NCI-H524 treated with DMSO at 0.1 percent for 48 hours (cell line): ENCODE results near the gene OSBP2.

Source experiments
- DNase-seq: peaks from one replicate; lab custom pipeline; 2025; lab: John Stamatoyannopoulos, UW

The OSBP2 gene

DNA sequence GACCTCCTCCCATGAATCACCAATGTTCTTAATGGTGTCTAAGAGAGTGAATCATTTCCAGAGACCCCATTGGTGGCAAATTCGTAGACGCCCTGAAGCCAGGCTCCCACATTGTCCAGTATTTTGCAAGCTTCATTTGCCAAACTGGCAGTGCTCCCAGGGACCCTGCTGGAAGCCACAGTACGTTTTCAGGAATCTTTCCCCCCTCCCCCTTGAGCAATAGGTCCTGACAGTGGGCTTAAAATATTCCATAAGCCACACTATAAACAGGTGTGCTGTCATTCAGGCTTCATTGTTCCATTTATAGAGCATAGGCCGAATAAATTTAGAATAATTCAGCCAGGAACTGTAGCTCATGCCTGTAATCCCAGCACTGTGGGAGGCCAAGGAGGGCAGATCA lies 148.6 kb downstream of the OSBP2 start:
- no peak for DNase-seq

GRCh38 chr22:30847583-30847982 lies 152.9 kb downstream of the OSBP2 start:
- no peak for DNase-seq

DNA sequence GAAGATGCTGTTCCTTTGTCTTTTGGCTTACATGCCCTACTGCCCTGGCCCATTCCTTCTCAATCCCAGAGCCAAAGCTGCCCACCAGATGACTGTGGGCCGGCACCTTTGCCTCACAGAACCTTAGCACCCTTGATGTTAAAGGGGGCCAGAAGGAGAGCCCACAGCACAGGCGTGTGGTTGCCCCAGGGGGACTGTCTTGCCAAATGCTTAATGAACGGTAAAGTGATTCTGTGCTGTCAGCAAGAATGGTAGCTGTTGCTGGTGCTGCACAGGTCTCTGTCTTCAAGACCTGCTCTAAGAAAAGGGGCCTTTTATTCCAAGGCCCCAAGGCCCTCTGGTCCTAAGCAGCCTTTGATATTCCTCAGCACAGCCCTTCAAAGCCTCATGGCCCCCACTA lies 160.6 kb downstream of the OSBP2 start:
- no peak for DNase-seq

DNA sequence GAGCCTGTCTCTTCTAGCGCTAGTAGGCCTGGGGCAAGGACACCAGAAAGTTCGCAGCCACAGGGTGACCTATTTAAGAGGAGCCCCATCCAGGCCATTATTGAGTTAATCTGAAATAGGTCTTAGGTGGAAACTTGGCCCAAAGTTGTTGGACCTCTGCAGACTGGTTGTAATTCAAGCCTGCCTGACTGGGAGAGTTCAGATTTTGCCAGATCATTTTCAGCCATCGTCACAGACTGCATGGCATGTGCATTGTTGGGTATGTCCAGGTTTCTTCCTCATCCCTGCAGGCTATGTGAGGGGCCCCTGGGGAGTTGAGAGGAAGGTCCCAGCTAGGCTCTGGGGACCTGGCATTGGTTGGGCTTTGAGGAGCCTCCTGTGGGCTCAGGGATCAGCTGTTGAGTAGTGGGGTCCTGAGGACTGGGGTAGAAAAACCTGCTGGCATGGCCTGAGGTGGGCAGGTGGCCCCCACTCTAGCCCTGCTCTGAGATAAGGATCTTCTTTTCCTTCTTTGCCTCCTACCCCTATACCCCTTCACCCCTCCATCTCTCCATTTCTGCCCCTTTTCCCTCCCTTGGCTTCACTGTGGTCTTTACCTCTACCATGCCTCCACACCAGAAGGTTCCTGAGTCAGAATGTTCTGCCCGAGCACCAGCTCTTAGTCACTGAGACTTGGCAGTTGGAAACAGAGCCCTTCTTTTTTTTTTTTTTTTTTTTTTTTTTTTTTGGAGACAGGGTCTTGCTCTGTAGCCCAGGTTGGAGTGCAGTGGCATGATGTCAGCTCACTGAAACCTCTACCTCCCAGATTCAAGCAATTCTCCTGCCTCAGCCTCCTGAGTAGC lies 161.2 kb downstream of the OSBP2 start:
- no peak for DNase-seq

DNA sequence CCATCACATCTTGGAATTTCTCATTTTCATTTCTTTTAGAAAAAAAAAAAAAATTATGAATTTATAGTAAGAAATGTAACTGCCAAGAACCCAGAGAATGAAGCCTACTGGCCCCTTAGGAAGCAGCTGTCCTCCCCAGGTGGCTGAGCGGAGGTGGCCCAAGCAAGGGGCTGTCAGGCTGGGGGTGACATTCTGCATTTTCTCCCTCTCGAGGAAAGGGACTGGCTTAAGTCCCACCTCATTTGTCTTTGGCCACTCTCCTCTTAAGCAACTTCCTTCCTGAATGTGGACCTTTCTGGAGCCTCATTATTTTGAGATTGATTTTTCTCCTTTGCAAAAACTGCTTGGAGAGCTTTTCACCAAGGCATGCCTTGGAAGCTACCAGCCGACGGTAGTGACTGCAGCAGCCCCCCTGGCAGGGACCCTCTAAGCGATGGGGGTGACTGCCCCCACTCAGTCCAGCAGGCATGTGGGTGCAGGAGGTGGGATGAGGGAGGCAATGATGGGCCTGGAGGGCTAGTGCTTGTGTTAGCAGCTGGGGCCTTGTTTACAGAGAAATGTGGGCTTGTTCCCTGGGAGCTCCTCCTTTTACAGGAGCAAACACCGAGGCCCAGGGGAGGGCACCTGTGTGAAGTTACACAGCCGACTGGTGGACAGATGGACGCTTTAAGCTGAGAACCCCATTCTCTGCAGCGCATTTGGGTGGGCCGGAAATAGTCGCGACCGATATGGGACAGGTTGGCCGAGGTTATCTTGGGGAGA lies 162.2 kb downstream of the OSBP2 start:
- DNase-seq, result no peak

DNA sequence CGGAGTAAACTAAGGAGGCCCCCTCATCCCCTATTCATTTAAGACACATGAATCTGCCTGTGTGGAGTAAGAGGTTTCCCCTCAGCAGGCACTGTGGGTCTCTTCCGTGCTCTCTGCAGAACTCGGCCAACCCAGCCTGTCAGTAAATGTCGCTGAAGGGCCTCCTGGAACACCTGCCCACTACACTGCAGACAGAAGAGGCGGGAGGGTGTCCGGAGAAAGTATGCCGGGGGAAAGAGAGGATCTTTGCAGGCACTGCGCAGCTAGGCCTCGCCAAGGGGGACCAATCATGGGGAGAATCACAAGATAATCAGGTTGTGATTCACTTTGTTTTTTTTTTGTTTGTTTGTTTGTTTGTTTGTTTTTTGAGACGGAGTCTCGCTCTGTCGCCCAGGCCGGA lies 163.1 kb downstream of the OSBP2 start:
- DNase-seq, result no peak

DNA sequence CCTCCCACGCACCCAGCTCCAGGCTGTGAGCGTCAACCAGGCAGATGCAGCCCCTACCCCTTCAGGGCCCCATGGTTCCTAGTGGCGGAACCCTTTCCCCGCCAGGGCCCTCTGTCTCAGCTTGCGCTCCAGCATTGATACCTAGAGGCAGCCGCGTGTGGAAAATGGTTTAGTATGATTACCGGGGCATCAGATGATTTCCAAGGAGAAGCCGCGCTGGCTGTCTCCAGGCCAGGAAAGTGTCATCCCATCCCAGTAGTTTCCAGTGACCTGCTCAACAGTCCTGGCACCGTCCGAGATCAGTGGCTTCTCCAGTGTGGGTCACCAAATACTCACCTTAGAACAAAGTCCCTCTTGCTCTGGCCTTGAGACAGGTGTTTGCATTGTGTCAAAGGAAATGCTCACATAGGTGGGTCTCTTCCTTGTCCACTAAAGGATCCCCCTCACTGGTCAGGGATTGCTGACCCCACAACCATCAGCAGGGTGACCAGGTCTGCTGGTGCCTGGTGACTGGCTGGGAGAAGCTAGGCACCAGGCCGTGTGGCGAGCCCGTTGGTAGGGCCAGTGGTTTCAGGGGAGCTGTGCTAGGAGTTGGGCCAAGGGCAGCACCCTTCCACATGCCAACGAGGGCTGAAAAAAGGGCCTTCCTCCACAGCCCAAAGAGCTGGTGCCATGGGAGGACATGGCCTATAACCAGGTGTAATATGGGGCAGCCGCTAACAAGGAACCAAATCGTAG lies 164.5 kb downstream of the OSBP2 start:
- DNase-seq, result no peak

DNA sequence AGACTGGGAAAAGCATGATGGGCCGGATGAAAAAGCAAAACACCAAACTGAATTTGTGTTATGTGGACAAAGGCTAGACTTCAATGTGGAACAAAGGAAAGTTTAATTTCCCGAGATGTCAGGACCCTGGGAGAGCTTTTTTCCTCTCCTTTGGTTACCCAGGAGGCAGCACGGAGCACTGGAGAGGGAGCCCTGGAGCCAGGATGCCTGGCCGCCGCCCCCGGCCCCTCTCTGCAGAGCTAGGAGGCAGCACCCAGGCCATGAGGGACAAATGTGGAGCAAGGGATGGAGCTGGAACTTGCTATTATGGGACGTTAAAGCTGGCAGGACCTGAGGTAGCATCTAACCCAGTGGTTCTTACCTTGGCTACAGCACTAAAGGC lies 165.0 kb downstream of the OSBP2 start:
- DNase-seq, result no peak

GRCh38 chr22:30860176-30861105 lies 165.8 kb downstream of the OSBP2 start:
- no peak for DNase-seq

- no peak for DNase-seq
Observed at GRCh38 chr22:30861131-30861530, 166.5 kb downstream of the OSBP2 start.

- DNase-seq, result no peak
Observed at GRCh38 chr22:30861688-30862552, 167.2 kb downstream of the OSBP2 start.

- DNase-seq, result no peak
Observed at GRCh38 chr22:30863081-30863833, 168.6 kb downstream of the OSBP2 start.

GRCh38 chr22:30864441-30865420 lies 170.1 kb downstream of the OSBP2 start:
- no peak for DNase-seq

DNA sequence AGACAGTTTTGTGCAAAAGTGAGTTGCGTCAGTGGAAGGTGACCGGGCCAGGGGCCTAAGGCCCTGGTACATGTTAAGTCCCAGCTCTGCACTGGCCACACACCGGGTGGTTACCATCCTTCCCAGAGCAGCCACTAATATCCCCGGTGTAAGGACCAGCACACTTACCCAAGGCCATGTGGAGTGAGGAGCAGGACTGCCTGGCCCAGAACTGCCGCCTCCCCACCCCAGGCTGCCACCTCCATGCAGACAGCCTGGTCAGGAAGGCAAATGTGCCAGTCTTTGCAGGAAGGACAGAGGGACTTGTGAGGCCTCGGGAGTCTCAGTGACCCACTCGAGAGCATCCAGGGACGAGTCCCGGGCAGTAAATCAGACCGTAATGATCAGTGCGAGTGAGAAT lies 171.0 kb downstream of the OSBP2 start:
- DNase-seq, result no peak

GRCh38 chr22:30866216-30866615 lies 171.5 kb downstream of the OSBP2 start:
- DNase-seq, result no peak

GRCh38 chr22:30866811-30867271 lies 172.2 kb downstream of the OSBP2 start:
- DNase-seq, result no peak

DNA sequence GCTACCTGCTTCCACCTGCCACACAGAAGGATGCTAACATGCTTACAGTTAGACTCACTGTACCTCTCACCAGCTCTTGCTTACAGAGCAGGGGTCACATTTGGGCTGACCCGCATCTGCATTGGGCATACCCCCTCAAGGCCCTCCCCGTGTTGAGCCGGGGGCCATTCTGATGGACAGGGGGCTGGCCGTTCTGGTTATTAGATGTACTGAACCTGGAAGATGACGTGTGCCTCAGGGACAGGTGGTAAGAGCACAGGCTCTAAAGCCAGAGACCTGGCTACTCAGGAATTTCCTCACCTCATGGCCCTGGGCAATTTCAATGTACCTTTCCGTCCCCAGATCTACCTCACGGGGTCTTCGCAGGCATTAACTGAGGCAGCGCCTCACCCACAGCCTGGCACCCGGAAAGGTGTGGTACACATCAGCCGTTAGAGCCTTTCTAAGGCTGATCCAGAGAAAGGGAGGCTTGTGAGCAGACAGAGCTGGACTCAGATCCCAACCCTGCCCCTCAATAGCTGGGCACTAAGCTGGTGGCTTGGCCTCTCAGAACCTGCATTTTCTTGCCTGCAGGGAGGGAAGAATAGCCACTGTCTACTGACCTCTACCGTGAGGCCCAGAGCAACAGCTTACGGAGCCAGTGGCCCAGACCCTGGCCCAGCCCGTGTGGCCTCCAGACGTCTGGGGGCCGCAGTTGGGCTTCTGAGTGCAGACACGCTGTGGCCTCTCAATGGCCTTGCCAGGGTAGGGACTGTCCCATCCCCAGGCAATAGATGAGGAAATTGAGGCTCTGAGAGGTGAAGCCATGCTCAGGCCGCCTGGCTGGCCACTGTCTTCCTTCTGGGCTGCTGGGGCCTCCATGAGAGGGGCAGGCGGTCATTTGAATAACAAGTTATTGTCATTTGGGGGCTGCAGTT lies 173.3 kb downstream of the OSBP2 start:
- DNase-seq, result no peak
